WTC11 (cell line): ENCODE data around the gene RTN4RL1. TPM values are rescaled to one million over a fixed set of nuclear protein-coding genes. Genes with fewer than 3 reads are reported as not detected.

ENCODE experiments used
- ATAC-seq: fragments of 200-7000 bp; cut with Tn5 transposase; 2 replicates; pipeline ENCODE4 v1.10.0; 2021; ENCODE audit warnings: mild to moderate bottlenecking, moderate library complexity
- CTCF ChIA-PET: fragments of 300-600 bp; sonication (Branson Sonifier 250); formaldehyde crosslinking; loops from one replicate; lab custom pipeline; 2021; ENCODE audit warnings: antibody characterized with exemption; lab: Charles Lee
- POLR2A ChIA-PET: fragments of 350-600 bp; sonication (Branson Sonifier 250); formaldehyde crosslinking; loops from one replicate; lab custom pipeline; 2021; ENCODE audit warnings: antibody characterized with exemption; lab: Charles Lee
- DNase-seq: peaks from one replicate; pipeline ENCODE4 v3.0.0; 2021; ENCODE audit warnings: low spot score
- H3K27ac Mint-ChIP-seq: 2 replicates; pipeline ENCODE4 v1.8.0; 2021; ENCODE audit warnings: mixed read lengths
- H3K27me3 Mint-ChIP-seq: 2 replicates; pipeline ENCODE4 v1.8.0; 2021; ENCODE audit warnings: low read depth, mild to moderate bottlenecking, moderate library complexity, mixed read lengths
- H3K36me3 Mint-ChIP-seq: 2 replicates; pipeline ENCODE4 v1.8.0; 2021; ENCODE audit warnings: mixed read lengths
- H3K4me1 Mint-ChIP-seq: 2 replicates; pipeline ENCODE4 v1.8.0; 2022; ENCODE audit warnings: mixed read lengths
- H3K4me3 Mint-ChIP-seq: 2 replicates; pipeline ENCODE4 v1.8.0; 2021; ENCODE audit warnings: mild to moderate bottlenecking, moderate library complexity, mixed read lengths
- H3K9me3 Mint-ChIP-seq: 2 replicates; pipeline ENCODE4 v1.8.0; 2021; ENCODE audit warnings: mixed read lengths
- JAZF1 ChIP-seq: fragments of 250-450 bp; sonication (Bioruptor Pico); IDR thresholded peaks from 2 replicates; pipeline ENCODE4 v1.9.0; 2021; ENCODE audit warnings: moderate library complexity, mild to moderate bottlenecking, inconsistent platforms
- JUN ChIP-seq: sonication (generic); formaldehyde crosslinking; IDR thresholded peaks from 2 replicates; pipeline ENCODE4 v1.8.0; 2023; ENCODE audit warnings: mild to moderate bottlenecking, missing genetic modification reagents
- MYBL2 ChIP-seq: sonication (generic); formaldehyde crosslinking; IDR thresholded peaks from 2 replicates; pipeline ENCODE4 v1.8.1; 2023; ENCODE audit warnings: mild to moderate bottlenecking, moderate library complexity, missing genetic modification reagents
- RELA ChIP-seq: sonication (generic); formaldehyde crosslinking; IDR thresholded peaks from 2 replicates; pipeline ENCODE4 v1.8.1; 2022; ENCODE audit warnings: missing genetic modification reagents, mild to moderate bottlenecking, borderline replicate concordance
- RORB ChIP-seq: fragments of 250-450 bp; sonication (Bioruptor Pico); IDR thresholded peaks from 2 replicates; pipeline ENCODE4 v1.9.0; 2021; ENCODE audit warnings: mild to moderate bottlenecking
- ZNF121 ChIP-seq: sonication (generic); formaldehyde crosslinking; IDR thresholded peaks from 2 replicates; pipeline ENCODE4 v1.8.0; 2023; ENCODE audit warnings: missing genetic modification reagents
- ZNF232 ChIP-seq: sonication (generic); formaldehyde crosslinking; IDR thresholded peaks from 2 replicates; pipeline ENCODE4 v1.8.0; 2022; ENCODE audit warnings: mild to moderate bottlenecking, missing genetic modification reagents
- ZNF416 ChIP-seq: fragments of 250-450 bp; sonication (Bioruptor Pico); IDR thresholded peaks from 2 replicates; pipeline ENCODE4 v1.9.0; 2021; ENCODE audit warnings: mild to moderate bottlenecking, inconsistent platforms
- ZNF423 ChIP-seq: fragments of 250-450 bp; sonication (Bioruptor Pico); IDR thresholded peaks from 2 replicates; pipeline ENCODE4 v2.1.2; 2022; ENCODE audit warnings: mild to moderate bottlenecking, moderate library complexity
- total RNA-seq: library from RNA; stranded (reverse); gene quantifications from 3 replicates; pipeline ENCODE4 v1.2.3, GENCODE V29; 2021
- TF ChIP-seq, protein P1 (sequence below): sonication (generic); formaldehyde crosslinking; IDR thresholded peaks from 2 replicates; pipeline ENCODE4 v1.8.0; 2022; ENCODE audit warnings: mild to moderate bottlenecking, missing genetic modification reagents
- TF ChIP-seq, protein P2 (sequence below): sonication (generic); formaldehyde crosslinking; IDR thresholded peaks from 2 replicates; pipeline ENCODE4 v1.8.0; 2023; ENCODE audit warnings: missing genetic modification reagents, mild to moderate bottlenecking, borderline replicate concordance
- TF ChIP-seq, protein P3 (sequence below): fragments of 250-450 bp; sonication (Bioruptor Pico); IDR thresholded peaks from 2 replicates; pipeline ENCODE4 v1.9.0; 2021; ENCODE audit warnings: mild to moderate bottlenecking, borderline replicate concordance
- TF ChIP-seq, protein P4 (sequence below): sonication (generic); formaldehyde crosslinking; IDR thresholded peaks from 2 replicates; pipeline ENCODE4 v1.8.1; 2023; ENCODE audit warnings: mild to moderate bottlenecking, missing genetic modification reagents
- TF ChIP-seq, protein P5 (sequence below): sonication (generic); formaldehyde crosslinking; IDR thresholded peaks from 2 replicates; pipeline ENCODE4 v1.8.1; 2022; ENCODE audit warnings: mild to moderate bottlenecking, moderate library complexity, missing genetic modification reagents
- TF ChIP-seq, protein P6 (sequence below): sonication (generic); formaldehyde crosslinking; IDR thresholded peaks from 2 replicates; pipeline ENCODE4 v1.8.0; 2022; ENCODE audit warnings: mild to moderate bottlenecking, missing genetic modification reagents
- TF ChIP-seq, protein P7 (sequence below): fragments of 250-450 bp; sonication (Bioruptor Pico); IDR thresholded peaks from 2 replicates; pipeline ENCODE4 v1.9.0; 2021; ENCODE audit warnings: mild to moderate bottlenecking

Gene RTN4RL1
- total RNA-seq, 1 experiment from 2014 or later = 0.72 TPM

DNA sequence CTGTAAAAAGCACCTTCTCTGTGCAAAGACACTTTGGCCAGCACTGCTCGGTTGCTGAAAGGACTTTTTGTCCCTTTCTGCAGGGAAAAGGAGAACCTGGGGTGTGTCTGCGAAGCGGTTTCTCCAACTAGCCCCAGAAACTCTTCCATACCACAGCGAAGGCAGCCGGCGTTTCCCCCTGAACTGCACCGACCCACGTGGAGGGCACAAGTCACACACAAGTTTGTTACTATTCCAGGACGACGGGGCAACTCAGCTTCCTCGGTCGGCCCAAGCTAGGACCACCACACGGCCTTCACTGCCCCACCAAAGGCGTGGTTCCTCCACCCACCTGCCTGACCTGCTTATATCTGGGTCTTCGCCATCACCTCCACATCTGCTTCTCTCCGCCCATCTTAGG lies 1.9 kb downstream of the RTN4RL1 start:
- CTCF ChIA-PET = interaction anchor here (0.6 to 6.3 kb wide), 14 partner anchors 10 to 308 kb away, joined by 3 to 47 read pairs (median 4); no protein-coding TSS in a partner anchor
- Mint-ChIP-seq H3K9me3 (no peaks in the 10 kb centered on the region), H3K27me3 (peaks cover 94% of the 10 kb centered on the region)
- ATAC-seq = peak; percentile 3; the same call in 1 of the 2 replicates
- TF ChIP-seq, protein P1, sequence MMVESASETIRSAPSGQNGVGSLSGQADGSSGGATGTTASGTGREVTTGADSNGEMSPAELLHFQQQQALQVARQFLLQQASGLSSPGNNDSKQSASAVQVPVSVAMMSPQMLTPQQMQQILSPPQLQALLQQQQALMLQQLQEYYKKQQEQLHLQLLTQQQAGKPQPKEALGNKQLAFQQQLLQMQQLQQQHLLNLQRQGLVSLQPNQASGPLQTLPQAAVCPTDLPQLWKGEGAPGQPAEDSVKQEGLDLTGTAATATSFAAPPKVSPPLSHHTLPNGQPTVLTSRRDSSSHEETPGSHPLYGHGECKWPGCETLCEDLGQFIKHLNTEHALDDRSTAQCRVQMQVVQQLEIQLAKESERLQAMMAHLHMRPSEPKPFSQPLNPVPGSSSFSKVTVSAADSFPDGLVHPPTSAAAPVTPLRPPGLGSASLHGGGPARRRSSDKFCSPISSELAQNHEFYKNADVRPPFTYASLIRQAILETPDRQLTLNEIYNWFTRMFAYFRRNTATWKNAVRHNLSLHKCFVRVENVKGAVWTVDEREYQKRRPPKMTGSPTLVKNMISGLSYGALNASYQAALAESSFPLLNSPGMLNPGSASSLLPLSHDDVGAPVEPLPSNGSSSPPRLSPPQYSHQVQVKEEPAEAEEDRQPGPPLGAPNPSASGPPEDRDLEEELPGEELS (CRISPR knock-in tag) = no peak
- TF ChIP-seq ZNF423 (CRISPR knock-in tag) = no peak
- TF ChIP-seq, protein P2, sequence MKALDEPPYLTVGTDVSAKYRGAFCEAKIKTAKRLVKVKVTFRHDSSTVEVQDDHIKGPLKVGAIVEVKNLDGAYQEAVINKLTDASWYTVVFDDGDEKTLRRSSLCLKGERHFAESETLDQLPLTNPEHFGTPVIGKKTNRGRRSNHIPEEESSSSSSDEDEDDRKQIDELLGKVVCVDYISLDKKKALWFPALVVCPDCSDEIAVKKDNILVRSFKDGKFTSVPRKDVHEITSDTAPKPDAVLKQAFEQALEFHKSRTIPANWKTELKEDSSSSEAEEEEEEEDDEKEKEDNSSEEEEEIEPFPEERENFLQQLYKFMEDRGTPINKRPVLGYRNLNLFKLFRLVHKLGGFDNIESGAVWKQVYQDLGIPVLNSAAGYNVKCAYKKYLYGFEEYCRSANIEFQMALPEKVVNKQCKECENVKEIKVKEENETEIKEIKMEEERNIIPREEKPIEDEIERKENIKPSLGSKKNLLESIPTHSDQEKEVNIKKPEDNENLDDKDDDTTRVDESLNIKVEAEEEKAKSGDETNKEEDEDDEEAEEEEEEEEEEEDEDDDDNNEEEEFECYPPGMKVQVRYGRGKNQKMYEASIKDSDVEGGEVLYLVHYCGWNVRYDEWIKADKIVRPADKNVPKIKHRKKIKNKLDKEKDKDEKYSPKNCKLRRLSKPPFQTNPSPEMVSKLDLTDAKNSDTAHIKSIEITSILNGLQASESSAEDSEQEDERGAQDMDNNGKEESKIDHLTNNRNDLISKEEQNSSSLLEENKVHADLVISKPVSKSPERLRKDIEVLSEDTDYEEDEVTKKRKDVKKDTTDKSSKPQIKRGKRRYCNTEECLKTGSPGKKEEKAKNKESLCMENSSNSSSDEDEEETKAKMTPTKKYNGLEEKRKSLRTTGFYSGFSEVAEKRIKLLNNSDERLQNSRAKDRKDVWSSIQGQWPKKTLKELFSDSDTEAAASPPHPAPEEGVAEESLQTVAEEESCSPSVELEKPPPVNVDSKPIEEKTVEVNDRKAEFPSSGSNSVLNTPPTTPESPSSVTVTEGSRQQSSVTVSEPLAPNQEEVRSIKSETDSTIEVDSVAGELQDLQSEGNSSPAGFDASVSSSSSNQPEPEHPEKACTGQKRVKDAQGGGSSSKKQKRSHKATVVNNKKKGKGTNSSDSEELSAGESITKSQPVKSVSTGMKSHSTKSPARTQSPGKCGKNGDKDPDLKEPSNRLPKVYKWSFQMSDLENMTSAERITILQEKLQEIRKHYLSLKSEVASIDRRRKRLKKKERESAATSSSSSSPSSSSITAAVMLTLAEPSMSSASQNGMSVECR (CRISPR knock-in tag) = no peak
- TF ChIP-seq, protein P3, sequence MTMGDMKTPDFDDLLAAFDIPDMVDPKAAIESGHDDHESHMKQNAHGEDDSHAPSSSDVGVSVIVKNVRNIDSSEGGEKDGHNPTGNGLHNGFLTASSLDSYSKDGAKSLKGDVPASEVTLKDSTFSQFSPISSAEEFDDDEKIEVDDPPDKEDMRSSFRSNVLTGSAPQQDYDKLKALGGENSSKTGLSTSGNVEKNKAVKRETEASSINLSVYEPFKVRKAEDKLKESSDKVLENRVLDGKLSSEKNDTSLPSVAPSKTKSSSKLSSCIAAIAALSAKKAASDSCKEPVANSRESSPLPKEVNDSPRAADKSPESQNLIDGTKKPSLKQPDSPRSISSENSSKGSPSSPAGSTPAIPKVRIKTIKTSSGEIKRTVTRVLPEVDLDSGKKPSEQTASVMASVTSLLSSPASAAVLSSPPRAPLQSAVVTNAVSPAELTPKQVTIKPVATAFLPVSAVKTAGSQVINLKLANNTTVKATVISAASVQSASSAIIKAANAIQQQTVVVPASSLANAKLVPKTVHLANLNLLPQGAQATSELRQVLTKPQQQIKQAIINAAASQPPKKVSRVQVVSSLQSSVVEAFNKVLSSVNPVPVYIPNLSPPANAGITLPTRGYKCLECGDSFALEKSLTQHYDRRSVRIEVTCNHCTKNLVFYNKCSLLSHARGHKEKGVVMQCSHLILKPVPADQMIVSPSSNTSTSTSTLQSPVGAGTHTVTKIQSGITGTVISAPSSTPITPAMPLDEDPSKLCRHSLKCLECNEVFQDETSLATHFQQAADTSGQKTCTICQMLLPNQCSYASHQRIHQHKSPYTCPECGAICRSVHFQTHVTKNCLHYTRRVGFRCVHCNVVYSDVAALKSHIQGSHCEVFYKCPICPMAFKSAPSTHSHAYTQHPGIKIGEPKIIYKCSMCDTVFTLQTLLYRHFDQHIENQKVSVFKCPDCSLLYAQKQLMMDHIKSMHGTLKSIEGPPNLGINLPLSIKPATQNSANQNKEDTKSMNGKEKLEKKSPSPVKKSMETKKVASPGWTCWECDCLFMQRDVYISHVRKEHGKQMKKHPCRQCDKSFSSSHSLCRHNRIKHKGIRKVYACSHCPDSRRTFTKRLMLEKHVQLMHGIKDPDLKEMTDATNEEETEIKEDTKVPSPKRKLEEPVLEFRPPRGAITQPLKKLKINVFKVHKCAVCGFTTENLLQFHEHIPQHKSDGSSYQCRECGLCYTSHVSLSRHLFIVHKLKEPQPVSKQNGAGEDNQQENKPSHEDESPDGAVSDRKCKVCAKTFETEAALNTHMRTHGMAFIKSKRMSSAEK (CRISPR knock-in tag) = no peak
- TF ChIP-seq ZNF121 = no peak
- TF ChIP-seq, protein P4, sequence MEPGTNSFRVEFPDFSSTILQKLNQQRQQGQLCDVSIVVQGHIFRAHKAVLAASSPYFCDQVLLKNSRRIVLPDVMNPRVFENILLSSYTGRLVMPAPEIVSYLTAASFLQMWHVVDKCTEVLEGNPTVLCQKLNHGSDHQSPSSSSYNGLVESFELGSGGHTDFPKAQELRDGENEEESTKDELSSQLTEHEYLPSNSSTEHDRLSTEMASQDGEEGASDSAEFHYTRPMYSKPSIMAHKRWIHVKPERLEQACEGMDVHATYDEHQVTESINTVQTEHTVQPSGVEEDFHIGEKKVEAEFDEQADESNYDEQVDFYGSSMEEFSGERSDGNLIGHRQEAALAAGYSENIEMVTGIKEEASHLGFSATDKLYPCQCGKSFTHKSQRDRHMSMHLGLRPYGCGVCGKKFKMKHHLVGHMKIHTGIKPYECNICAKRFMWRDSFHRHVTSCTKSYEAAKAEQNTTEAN (CRISPR knock-in tag) = no peak
- TF ChIP-seq JUN (CRISPR knock-in tag) = no peak
- TF ChIP-seq, protein P5, sequence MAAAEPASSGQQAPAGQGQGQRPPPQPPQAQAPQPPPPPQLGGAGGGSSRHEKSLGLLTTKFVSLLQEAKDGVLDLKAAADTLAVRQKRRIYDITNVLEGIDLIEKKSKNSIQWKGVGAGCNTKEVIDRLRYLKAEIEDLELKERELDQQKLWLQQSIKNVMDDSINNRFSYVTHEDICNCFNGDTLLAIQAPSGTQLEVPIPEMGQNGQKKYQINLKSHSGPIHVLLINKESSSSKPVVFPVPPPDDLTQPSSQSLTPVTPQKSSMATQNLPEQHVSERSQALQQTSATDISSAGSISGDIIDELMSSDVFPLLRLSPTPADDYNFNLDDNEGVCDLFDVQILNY (CRISPR knock-in tag) = no peak
- TF ChIP-seq ZNF232 = no peak
- TF ChIP-seq ZNF416 (CRISPR knock-in tag) = no peak
- TF ChIP-seq, all 79 proteins: peak for 0
- DNase-seq = no peak
- Mint-ChIP-seq H3K36me3 (peaks cover 3% of the 10 kb centered on the region; the same call in 1 of the 2 replicates), H3K27ac (no peak overlapping the region), H3K4me3 (peak overlapping the region; percentile 33), H3K4me1 (peaks cover 3% of the 10 kb centered on the region; the same call in 1 of the 2 replicates)
- POLR2A ChIA-PET = interaction anchor here (1.3 kb wide), 1 partner anchor 91 kb away, joined by 3 read pairs; no protein-coding TSS in a partner anchor

DNA sequence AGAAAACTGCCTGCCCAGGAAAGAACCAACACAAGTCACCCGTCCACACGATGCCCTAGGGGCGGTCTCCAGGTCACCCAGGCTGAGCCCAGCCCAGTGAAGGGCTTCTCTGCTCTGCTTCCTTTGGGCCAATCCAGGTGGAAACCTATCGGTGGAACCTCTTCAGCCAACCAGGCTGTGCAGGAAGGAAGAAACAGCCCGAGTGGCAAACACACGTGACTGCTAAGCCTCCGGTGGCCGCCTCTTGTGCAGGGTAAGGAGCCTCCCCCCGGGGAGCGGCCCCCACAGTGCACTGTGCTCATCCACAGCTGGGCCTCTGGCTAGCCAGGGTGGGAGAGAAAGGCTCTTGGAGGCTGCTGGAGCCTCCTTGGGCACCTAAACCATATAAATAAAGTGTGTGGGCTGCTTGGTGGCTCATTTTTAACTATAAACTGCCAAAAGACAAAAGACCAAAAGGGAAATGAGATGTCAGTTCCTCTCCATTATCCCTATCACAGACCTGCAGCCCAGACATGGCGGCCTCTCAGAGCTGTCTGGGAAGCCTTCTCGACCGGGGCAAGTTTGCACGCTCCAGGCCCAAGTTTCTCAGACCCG lies 2.4 kb downstream of the RTN4RL1 start:
- POLR2A ChIA-PET = interaction anchor here (1.3 kb wide), 1 partner anchor 91 kb away, joined by 3 read pairs; no protein-coding TSS in a partner anchor
- ATAC-seq (no peak), DNase-seq (no peak)
- Mint-ChIP-seq H3K9me3 (no peaks in the 10 kb centered on the region), H3K27ac (no peak overlapping the region), H3K4me1 (peaks cover 3% of the 10 kb centered on the region; the same call in 1 of the 2 replicates), H3K36me3 (peaks cover 3% of the 10 kb centered on the region; the same call in 1 of the 2 replicates), H3K4me3 (no peak overlapping the region), H3K27me3 (peaks cover 94% of the 10 kb centered on the region)
- CTCF ChIA-PET = interaction anchor here (0.6 to 6.3 kb wide), 6 partner anchors 23 to 114 kb away, joined by 3 to 47 read pairs (median 5); no protein-coding TSS in a partner anchor
- TF ChIP-seq RELA (CRISPR knock-in tag) (no peak), MYBL2 (CRISPR knock-in tag) (no peak), RORB (CRISPR knock-in tag) (no peak), JAZF1 (CRISPR knock-in tag) (no peak)
- TF ChIP-seq, protein P5 (CRISPR knock-in tag) = no peak
- TF ChIP-seq, protein P6, sequence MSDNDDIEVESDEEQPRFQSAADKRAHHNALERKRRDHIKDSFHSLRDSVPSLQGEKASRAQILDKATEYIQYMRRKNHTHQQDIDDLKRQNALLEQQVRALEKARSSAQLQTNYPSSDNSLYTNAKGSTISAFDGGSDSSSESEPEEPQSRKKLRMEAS (CRISPR knock-in tag) = no peak
- TF ChIP-seq, protein P7, sequence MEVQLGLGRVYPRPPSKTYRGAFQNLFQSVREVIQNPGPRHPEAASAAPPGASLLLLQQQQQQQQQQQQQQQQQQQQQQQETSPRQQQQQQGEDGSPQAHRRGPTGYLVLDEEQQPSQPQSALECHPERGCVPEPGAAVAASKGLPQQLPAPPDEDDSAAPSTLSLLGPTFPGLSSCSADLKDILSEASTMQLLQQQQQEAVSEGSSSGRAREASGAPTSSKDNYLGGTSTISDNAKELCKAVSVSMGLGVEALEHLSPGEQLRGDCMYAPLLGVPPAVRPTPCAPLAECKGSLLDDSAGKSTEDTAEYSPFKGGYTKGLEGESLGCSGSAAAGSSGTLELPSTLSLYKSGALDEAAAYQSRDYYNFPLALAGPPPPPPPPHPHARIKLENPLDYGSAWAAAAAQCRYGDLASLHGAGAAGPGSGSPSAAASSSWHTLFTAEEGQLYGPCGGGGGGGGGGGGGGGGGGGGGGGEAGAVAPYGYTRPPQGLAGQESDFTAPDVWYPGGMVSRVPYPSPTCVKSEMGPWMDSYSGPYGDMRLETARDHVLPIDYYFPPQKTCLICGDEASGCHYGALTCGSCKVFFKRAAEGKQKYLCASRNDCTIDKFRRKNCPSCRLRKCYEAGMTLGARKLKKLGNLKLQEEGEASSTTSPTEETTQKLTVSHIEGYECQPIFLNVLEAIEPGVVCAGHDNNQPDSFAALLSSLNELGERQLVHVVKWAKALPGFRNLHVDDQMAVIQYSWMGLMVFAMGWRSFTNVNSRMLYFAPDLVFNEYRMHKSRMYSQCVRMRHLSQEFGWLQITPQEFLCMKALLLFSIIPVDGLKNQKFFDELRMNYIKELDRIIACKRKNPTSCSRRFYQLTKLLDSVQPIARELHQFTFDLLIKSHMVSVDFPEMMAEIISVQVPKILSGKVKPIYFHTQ (CRISPR knock-in tag) = no peak
